HG03354 (cell line): ENCODE measurements around the gene LTC4S.
"Not testable (repeated sequence)": the region's sequence is repeated elsewhere in the genome, so short reads cannot be mapped to it uniquely, and the experiment has no call there.

Experiments used
- ATAC-seq: cut with Tn5 transposase; IDR thresholded peaks from one replicate; pipeline ENCODE4 v1.9.1; 2021; ENCODE audit warnings: mild to moderate bottlenecking; ENCODE audit not compliant: unreplicated experiment, poor library complexity, severe bottlenecking

LTC4S gene

DNA sequence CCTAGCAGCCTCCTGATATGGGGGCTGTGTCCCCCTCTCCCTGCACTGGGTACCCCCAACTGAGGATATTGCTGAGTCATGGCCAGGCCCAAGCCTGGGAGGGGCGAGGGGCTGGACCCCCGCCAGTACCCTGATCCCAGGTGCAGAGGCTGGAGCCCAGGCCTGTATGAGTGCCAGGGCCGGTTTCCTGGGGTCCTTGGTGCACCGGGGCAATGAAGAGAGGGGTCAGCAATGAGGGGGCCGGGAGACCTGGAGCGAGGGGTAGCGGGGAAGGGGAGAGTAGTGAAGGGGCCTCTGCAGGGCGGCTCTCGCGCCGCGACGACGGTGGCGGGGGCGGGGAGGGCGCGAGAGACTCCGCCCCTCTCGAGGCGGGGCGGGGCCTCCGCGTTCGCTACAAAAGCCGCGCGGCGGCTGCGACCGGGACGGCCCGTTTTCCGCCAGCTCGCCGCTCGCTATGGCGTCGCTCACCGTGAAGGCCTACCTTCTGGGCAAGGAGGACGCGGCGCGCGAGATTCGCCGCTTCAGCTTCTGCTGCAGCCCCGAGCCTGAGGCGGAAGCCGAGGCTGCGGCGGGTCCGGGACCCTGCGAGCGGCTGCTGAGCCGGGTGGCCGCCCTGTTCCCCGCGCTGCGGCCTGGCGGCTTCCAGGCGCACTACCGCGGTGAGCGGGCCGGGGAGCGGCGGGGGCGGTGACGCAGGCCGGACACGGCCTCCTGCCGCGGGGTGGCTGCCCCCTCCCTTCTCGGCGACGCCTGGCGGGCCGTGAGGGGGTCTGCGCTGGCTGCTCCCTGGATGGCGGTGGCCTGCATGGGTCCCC lies 26.9 kb downstream of the LTC4S start, which contains the start of gene SQSTM1:
Gene SQSTM1 (plus strand): TSS at position 423 of the 815 bp plus-strand sequence. CDS start 32 bp downstream, at position 455.
- peak; percentile 45 for ATAC-seq

GRCh38 chr5:179821298-179822058 lies 27.7 kb downstream of the LTC4S start:
- peak; percentile 53 for ATAC-seq

DNA sequence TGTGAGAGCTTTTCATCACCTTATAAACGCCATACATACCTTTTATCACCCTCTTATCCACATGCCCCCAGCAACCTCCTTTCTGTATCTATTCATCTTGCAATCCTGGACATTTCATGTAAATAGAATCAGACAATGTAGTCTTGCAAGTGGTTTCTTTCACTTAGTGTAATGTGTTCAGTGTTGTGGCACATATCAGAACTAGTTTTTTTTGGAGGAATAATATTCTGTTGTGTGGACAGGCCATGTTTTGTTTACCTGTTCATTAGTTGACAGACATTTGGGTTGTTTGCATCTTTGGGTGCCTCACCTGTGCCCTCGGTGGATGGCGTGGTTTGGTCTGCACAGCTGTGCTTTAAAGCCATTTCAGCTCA lies 28.3 kb downstream of the LTC4S start:
- ATAC-seq = no peak

- no peak for ATAC-seq
Observed at GRCh38 chr5:179822444-179822990, 28.7 kb downstream of the LTC4S start.

DNA sequence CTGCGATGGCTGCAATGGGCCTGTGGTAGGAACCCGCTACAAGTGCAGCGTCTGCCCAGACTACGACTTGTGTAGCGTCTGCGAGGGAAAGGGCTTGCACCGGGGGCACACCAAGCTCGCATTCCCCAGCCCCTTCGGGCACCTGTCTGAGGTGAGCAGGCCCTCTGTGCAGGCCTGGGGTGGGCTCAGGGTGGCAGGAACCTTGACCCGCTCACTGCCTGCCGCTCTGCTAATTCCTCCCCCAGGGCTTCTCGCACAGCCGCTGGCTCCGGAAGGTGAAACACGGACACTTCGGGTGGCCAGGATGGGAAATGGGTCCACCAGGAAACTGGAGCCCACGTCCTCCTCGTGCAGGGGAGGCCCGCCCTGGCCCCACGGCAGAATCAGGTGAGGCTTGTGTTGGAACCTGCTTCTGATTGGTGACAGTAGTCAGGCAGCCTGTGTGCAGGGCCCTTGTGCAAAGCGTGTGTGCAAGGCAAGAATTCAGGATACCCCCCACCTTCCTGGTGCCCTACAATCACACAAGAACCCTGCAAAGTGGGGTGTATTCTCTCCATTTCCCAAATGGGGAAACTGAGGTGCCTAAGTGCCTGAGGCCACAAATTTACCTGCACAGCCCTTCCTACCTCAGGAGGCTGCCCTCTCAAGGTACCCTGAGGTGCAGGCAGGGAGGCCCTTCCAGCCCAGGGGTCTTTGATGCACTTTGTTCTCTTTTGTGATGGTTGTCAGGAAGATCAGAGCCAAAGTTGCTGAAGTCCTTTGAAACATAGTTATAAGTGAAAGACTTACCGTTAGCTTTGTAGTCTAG lies 30.4 kb downstream of the LTC4S start:
- ATAC-seq = no peak

DNA sequence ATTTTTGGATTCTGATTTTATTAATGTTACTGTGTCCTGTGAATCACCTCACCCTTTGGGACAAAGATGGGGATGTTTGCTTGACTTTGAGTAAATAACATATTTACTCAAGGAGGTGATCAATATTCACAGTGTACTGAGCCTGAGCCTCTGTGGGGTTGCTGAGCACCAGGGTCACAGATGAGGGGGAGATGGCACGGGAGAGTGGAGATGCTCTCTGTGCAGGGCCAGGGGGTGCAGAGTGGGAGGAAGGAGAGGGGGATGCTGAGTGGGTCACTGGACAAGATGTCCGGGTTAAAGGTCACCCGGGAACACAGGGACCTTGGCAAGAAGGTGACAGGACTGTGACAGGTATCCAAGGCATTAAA lies 30.9 kb downstream of the LTC4S start:
- no peak for ATAC-seq

DNA sequence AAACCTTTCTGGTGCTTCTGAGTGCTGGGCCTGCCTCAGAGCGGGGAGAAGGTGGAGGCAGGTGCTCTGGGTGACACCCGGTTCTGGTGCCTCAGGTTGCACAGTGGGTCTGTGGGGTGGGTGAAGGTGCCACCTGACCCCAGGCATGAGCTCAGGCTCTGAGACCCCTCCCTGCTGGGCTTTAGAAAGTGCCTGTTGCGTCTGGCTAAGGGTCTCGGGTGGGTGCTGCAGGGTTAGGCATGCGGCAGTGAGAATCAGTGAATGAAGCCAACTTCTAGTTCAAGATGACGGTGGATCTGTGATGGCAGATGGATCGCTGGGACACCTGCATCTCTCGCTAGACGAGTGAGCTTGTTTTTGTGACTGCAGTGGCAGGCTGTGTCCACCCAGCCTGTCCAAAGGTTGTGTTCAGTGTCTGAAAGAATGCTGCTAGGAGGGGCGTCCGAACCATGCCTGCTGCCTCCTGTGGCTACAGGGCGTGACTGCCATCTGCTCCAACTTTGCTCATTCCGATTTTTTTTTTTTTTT lies 31.9 kb downstream of the LTC4S start:
- ATAC-seq = no peak

GRCh38 chr5:179827680-179828079 lies 33.9 kb downstream of the LTC4S start:
- no peak for ATAC-seq

DNA sequence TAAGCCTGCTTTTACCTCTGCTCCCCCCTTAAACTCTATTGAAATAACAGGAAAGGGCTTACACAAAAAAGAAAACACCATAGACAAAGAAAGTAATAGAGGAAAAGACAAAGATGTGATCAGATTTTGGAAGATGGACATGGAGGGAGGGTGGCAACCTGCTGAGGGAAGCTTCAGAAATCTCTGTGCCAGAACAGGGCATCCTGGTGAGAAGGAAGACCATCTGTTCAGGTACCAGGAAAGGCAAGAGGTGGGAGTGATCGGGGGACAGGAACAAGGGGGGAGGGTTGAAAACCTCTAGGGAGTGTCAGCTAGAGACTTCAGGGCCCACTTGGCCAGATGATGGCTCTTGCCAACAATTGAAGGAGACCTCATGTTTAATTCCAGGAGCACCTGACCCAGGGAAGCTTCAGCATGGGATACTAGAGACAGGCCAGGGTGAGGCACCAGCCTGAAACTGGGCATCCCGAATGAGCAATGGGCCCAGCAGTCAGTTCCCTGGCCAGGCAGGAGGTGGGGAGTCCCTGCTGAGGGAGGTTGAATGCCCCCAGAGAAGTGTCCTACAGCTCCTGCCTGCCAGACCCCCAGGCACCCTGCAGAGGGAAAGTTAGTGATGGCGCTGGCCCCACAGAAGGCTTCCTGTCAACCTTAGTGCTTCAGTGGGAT lies 35.1 kb downstream of the LTC4S start:
- ATAC-seq = no peak

DNA sequence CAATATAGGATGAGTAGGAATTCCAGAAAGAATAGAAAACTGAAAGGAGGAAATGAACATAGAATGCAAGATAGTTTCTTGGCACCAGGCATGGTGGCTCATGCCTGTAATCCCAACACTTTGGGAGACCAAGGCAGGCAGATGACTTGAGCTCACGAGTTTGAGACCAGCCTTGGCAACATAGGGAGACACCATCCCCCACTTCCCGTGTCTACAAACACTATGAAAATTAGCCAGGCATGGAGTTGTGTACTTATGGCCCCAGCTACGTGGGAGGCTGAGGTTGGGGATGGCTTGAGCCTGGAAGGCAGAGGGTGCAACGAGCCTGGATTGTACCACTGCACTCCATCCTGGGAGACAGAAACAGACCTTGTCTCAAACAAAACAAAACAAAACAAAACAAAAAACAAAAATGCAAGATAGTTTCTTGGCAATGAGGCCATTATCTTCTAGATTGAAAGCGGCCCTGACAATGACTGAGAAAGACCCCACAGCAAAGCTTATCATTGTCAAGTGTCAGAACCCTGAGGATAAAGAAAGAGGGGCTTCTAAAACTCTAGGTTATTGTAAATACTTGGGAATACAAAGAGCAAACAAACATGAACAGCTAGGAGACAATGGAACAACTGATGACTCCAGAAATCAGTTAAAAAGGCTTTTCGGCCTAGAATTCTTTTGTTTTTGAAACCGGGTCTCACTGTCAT lies 36.1 kb downstream of the LTC4S start:
- no peak for ATAC-seq

GRCh38 chr5:179830818-179831468 lies 37.2 kb downstream of the LTC4S start:
- no peak for ATAC-seq

GRCh38 chr5:179832039-179832745 lies 38.4 kb downstream of the LTC4S start:
- no peak for ATAC-seq

DNA sequence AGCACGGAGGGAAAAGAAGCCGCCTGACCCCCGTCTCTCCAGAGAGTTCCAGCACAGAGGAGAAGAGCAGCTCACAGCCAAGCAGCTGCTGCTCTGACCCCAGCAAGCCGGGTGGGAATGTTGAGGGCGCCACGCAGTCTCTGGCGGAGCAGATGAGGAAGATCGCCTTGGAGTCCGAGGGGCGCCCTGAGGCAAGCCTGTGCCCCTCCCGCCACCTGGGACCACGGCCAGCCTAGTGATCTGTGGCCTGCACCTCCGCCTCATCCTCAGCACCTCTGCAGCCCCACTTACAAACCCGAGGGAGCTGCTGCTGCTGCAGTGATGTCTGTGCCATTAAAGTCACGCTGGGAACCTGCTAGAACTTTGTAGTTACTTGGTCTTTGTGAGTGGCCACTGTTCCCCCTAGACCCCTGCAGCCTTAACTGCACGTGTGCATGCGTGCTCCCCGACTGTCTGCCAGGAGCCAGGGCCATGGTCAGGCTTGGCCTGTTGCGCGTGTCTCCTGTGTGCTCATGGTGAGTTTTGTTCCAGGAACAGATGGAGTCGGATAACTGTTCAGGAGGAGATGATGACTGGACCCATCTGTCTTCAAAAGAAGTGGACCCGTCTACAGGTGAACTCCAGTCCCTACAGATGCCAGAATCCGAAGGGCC lies 39.4 kb downstream of the LTC4S start:
- ATAC-seq = no peak

GRCh38 chr5:179833709-179834070 lies 39.9 kb downstream of the LTC4S start:
- no peak for ATAC-seq

DNA sequence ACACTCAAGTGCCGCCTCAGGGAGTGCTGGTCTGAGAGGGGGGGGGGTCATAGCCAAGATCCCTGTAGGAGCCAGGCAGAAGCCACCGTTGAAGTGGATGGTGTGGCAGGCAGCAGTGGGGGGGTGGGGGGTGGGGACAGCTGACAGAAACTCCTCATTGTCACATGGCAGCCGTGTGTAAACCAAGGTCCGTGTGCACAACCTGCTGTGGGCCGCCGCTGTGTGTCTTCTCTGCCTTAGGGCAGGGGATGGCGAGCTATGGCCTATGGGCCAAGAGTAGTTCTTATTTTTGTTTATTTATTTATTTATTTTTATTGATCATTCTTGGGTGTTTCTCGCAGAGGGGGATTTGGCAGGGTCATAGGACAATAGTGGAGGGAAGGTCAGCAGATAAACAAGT lies 40.3 kb downstream of the LTC4S start:
- ATAC-seq = no peak

DNA sequence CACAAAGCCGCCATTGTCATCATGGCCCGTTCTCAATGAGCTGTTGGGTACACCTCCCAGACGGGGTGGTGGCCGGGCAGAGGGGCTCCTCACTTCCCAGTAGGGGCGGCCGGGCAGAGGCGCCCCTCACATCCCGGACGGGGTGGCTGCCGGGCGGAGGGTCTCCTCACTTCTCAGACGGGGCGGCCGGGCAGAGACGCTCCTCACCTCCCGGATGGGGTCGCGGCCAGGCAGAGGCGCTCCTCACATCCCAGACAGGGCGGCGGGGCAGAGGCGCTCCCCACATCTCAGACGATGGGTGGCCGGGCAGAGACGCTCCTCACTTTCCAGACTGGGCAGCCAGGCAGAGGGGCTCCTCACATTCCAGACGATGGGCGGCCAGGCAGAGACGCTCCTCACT lies 41.1 kb downstream of the LTC4S start:
- not testable (repeated sequence) for ATAC-seq
